OCI-LY1 (cell line): ENCODE results near the gene ANKRD6.

Experiments
- H2AFZ ChIP-seq: fragments of 200-600 bp; sonication (generic), shearing (Covaris generic); 2 replicates; pipeline ENCODE4 v1.6.0; 2014; ENCODE audit warnings: antibody characterized with exemption, mild to moderate bottlenecking, low read length
- H3F3A ChIP-seq: fragments of 200-600 bp; sonication (generic), shearing (Covaris generic); 2 replicates; pipeline ENCODE4 v1.6.0; 2014; ENCODE audit warnings: mild to moderate bottlenecking, antibody characterized with exemption, low read length, moderate library complexity; ENCODE audit not compliant: insufficient read depth
- H3K27ac ChIP-seq: fragments of 200-600 bp; sonication (generic); 2 replicates; pipeline ENCODE4 v1.5.1; 2014; ENCODE audit warnings: low read length, mixed run types, mild to moderate bottlenecking, low read depth; ENCODE audit not compliant: poor library complexity, severe bottlenecking
- H3K27me3 ChIP-seq: fragments of 200-600 bp; sonication (generic); 2 replicates; pipeline ENCODE4 v1.6.0; 2014; ENCODE audit warnings: antibody characterized with exemption, mild to moderate bottlenecking, low read length, moderate library complexity; ENCODE audit not compliant: insufficient read depth
- H3K36me3 ChIP-seq: fragments of 200-600 bp; sonication (generic); 2 replicates; pipeline ENCODE4 v1.6.1; 2014; ENCODE audit warnings: mild to moderate bottlenecking, antibody characterized with exemption, low read length, moderate library complexity, mixed read lengths; ENCODE audit not compliant: insufficient read depth
- H3K4me1 ChIP-seq: fragments of 200-600 bp; sonication (generic); 2 replicates; pipeline ENCODE4 v1.5.1; 2014; ENCODE audit warnings: mild to moderate bottlenecking, low read length, moderate library complexity; ENCODE audit not compliant: insufficient read depth, severe bottlenecking
- H3K4me2 ChIP-seq: fragments of 200-600 bp; sonication (generic), shearing (Covaris generic); 2 replicates; pipeline ENCODE4 v1.6.1; 2014; ENCODE audit warnings: low read length
- H3K4me3 ChIP-seq: fragments of 200-600 bp; sonication (generic); 2 replicates; pipeline ENCODE4 v1.5.1; 2014; ENCODE audit warnings: low read length, low read depth, mild to moderate bottlenecking, mixed read lengths; ENCODE audit not compliant: poor library complexity, severe bottlenecking
- H3K79me2 ChIP-seq: fragments of 200-600 bp; shearing (Covaris generic); 2 replicates; pipeline ENCODE4 v1.6.1; 2016; ENCODE audit warnings: mixed run types, low read length, mixed read lengths; ENCODE audit not compliant: insufficient read depth
- H3K9ac ChIP-seq: fragments of 200-600 bp; sonication (generic), shearing (Covaris generic); 2 replicates; pipeline ENCODE4 v1.6.1; 2014; ENCODE audit warnings: mild to moderate bottlenecking, low read length, mixed read lengths
- H3K9me2 ChIP-seq: fragments of 200-600 bp; sonication (generic), shearing (Covaris generic); 2 replicates; pipeline ENCODE4 v1.6.1; 2014; ENCODE audit warnings: low read depth, mild to moderate bottlenecking, low read length, mixed read lengths
- H3K9me3 ChIP-seq: fragments of 200-600 bp; shearing (Covaris generic); 2 replicates; pipeline ENCODE4 v1.6.1; 2014; ENCODE audit warnings: low read length, mixed read lengths
- H4K20me1 ChIP-seq: fragments of 200-600 bp; sonication (generic), shearing (Covaris generic); 2 replicates; pipeline ENCODE4 v1.6.0; 2016; ENCODE audit warnings: mild to moderate bottlenecking, low read length; ENCODE audit not compliant: insufficient read depth
- EZH2 ChIP-seq: fragments of 200-600 bp; sonication (generic), shearing (Covaris generic); IDR thresholded peaks from 2 replicates; pipeline ENCODE4 v1.8.0; 2017; ENCODE audit warnings: borderline replicate concordance, mixed run types, mild to moderate bottlenecking, antibody characterized with exemption, low read length, moderate library complexity, mixed read lengths
- TF ChIP-seq, protein P1 (sequence below): fragments of 200-600 bp; sonication (generic), shearing (Covaris generic); IDR thresholded peaks from 2 replicates; pipeline ENCODE4 v1.5.1; 2017; ENCODE audit warnings: mild to moderate bottlenecking, antibody characterized with exemption, low read length, moderate library complexity, mixed read lengths

Gene ANKRD6

GRCh38 chr6:89530982-89531381, 98.0 kb downstream of the ANKRD6 start:
- no peaks in the 10 kb centered on the region for H3K79me2 ChIP-seq

GRCh38 chr6:89536231-89536630, 103.3 kb downstream of the ANKRD6 start:
- Histone ChIP-seq H3K27ac (no peak overlapping the region), H3K79me2 (no peaks in the 10 kb centered on the region), H3K36me3 (no peaks in the 10 kb centered on the region), H3K4me2 (no peak overlapping the region), H3K4me3 (no peak overlapping the region), H2AFZ (no peak overlapping the region), H3K9me2 (no peaks in the 10 kb centered on the region), H4K20me1 (no peaks in the 10 kb centered on the region), H3K27me3 (no peaks in the 10 kb centered on the region), H3K9ac (no peak overlapping the region), H3F3A (no peaks in the 10 kb centered on the region), H3K9me3 (no peaks in the 10 kb centered on the region), H3K4me1 (no peaks in the 10 kb centered on the region)
- TF ChIP-seq EZH2 = no peak

More at GRCh38 chr6:89530982-89531381, 98.0 kb downstream of the ANKRD6 start:
- Histone ChIP-seq H3K9me3 (no peaks in the 10 kb centered on the region), H3K9ac (no peak overlapping the region), H4K20me1 (no peaks in the 10 kb centered on the region), H2AFZ (no peak overlapping the region), H3K4me1 (no peaks in the 10 kb centered on the region), H3K4me3 (no peak overlapping the region), H3K4me2 (no peak overlapping the region), H3F3A (no peaks in the 10 kb centered on the region), H3K36me3 (no peaks in the 10 kb centered on the region), H3K27me3 (no peaks in the 10 kb centered on the region), H3K27ac (no peak overlapping the region), H3K9me2 (no peaks in the 10 kb centered on the region)
- TF ChIP-seq, protein P1, sequence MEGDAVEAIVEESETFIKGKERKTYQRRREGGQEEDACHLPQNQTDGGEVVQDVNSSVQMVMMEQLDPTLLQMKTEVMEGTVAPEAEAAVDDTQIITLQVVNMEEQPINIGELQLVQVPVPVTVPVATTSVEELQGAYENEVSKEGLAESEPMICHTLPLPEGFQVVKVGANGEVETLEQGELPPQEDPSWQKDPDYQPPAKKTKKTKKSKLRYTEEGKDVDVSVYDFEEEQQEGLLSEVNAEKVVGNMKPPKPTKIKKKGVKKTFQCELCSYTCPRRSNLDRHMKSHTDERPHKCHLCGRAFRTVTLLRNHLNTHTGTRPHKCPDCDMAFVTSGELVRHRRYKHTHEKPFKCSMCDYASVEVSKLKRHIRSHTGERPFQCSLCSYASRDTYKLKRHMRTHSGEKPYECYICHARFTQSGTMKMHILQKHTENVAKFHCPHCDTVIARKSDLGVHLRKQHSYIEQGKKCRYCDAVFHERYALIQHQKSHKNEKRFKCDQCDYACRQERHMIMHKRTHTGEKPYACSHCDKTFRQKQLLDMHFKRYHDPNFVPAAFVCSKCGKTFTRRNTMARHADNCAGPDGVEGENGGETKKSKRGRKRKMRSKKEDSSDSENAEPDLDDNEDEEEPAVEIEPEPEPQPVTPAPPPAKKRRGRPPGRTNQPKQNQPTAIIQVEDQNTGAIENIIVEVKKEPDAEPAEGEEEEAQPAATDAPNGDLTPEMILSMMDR = no peak
- TF ChIP-seq EZH2 = no peak

DNA sequence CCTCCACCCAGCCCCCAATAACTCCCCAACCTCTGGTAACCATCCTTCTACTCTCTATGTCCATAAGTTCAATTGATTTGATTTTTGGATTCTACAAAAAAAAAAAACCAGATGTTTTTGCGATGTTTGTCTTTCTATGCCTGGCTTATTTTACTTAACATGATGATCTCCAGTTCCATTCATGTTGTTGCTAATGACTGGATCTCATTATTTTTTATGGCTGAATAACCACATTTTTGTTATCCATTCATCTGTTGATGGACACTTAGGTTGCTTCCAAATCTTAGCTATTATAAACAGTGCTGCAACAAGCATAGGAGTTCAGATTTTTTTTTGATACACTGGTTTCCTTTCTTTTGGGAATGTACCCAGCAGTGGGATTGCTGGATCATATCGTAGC, 106.8 kb downstream of the ANKRD6 start:
- Histone ChIP-seq H3K4me3 (no peak overlapping the region), H3F3A (no peaks in the 10 kb centered on the region), H3K27ac (no peak overlapping the region), H3K9ac (no peak overlapping the region), H3K36me3 (no peaks in the 10 kb centered on the region), H4K20me1 (no peaks in the 10 kb centered on the region), H3K4me1 (no peaks in the 10 kb centered on the region), H3K4me2 (no peak overlapping the region), H2AFZ (no peak overlapping the region), H3K9me3 (no peaks in the 10 kb centered on the region), H3K9me2 (no peaks in the 10 kb centered on the region), H3K79me2 (no peaks in the 10 kb centered on the region), H3K27me3 (0 out of 2 replicates have a peak, but pooled peaks cover 3% of the 10 kb centered on the region)
- no peak for TF ChIP-seq EZH2
- TF ChIP-seq, protein P1 = no peak

GRCh38 chr6:89542081-89542857, 109.3 kb downstream of the ANKRD6 start:
- Histone ChIP-seq H3K4me1 (no peaks in the 10 kb centered on the region), H3K9me3 (no peaks in the 10 kb centered on the region), H2AFZ (no peak overlapping the region), H3K4me2 (no peak overlapping the region), H3K9me2 (no peaks in the 10 kb centered on the region), H3K9ac (no peak overlapping the region), H3K27me3 (0 out of 2 replicates have a peak, but pooled peaks cover 3% of the 10 kb centered on the region), H3K79me2 (no peaks in the 10 kb centered on the region), H4K20me1 (no peaks in the 10 kb centered on the region), H3K4me3 (no peak overlapping the region), H3K36me3 (no peaks in the 10 kb centered on the region), H3F3A (no peaks in the 10 kb centered on the region), H3K27ac (no peak overlapping the region)
- TF ChIP-seq, protein P1 = no peak
- no peak for TF ChIP-seq EZH2
